ENCODE data around the gene SETD1B. TPM values are rescaled to one million over a fixed set of nuclear protein-coding genes. Genes with fewer than 3 reads are reported as not detected.

The SETD1B gene
- total RNA-seq, 2 experiments from 2014 or later: 13.7 to 14.0 TPM

- ChIA-PET POLR2A (interaction anchor here (0.6 to 3.4 kb wide), 4 partner anchors 9 to 1913 kb away, joined by 3 to 18 read pairs (median 8); partner anchors contain the start of gene RHOF), CTCF (interaction anchor here (0.6 to 13.0 kb wide), 15 partner anchors 7 to 1173 kb away, joined by 3 to 439 read pairs (median 4); partner anchors contain the start of genes OGFOD2, PSMD9 and RHOF)
- ATAC-seq (no peak), DNase-seq (peak; percentile 62)
- Mint-ChIP-seq H3K4me1 (peaks cover 27% of the 10 kb centered on the region), H3K9me3 (ENCODE audit: low read depth) (no peaks in the 10 kb centered on the region), H3K4me3 (peak overlapping the region; percentile 88), H3K27me3 (no peaks in the 10 kb centered on the region), H3K27ac (peak overlapping the region; percentile 99), H3K36me3 (ENCODE audit: low read depth) (peaks cover 40% of the 10 kb centered on the region)
- intact Hi-C loops (cut with DNase I, micrococcal nuclease): loop anchor here (1.0 to 10.0 kb wide), 9 partner anchors 12 to 1790 kb away; partner anchors contain the start of genes CAMKK2 (in 1 of the 2), CLIP1 (in 1 of the 2), KNTC1 (in 1 of the 2) and MLEC (in 1 of the 2)
Observed at GRCh38 chr12:121801595-121802484, 2.0 kb upstream of the SETD1B start.

- Mint-ChIP-seq H3K36me3 (ENCODE audit: low read depth) (peaks cover 40% of the 10 kb centered on the region), H3K4me3 (peak overlapping the region; percentile 88), H3K4me1 (peaks cover 30% of the 10 kb centered on the region), H3K27ac (peak overlapping the region; percentile 99), H3K9me3 (ENCODE audit: low read depth) (no peaks in the 10 kb centered on the region), H3K27me3 (no peaks in the 10 kb centered on the region)
- ATAC-seq (no peak), DNase-seq (no peak)
- CTCF ChIA-PET: interaction anchor here (0.8 to 13.0 kb wide), 12 partner anchors 8 to 1173 kb away, joined by 3 to 439 read pairs (median 4); partner anchors contain the start of genes OGFOD2, PSMD9 and RHOF
- intact Hi-C loops (cut with DNase I, micrococcal nuclease): loop anchor here in 1 of 2 experiments (2.0 to 10.0 kb wide), 8 partner anchors 36 to 1790 kb away; partner anchors contain the start of genes CAMKK2, CLIP1, KNTC1 and MLEC
- POLR2A ChIA-PET: interaction anchor here (0.6 to 3.4 kb wide), 6 partner anchors 9 to 1912 kb away, joined by 3 to 18 read pairs (median 4); partner anchors contain the start of gene RHOF
Observed at GRCh38 chr12:121802485-121802842, 1.3 kb upstream of the SETD1B start.

GRCh38 chr12:121802843-121803698, 738 bp upstream of the SETD1B start:
- H3K27ac Mint-ChIP-seq: peak overlapping the region; percentile 99
- H3K4me3 Mint-ChIP-seq: peak overlapping the region; percentile 88
- intact Hi-C loops (cut with DNase I, micrococcal nuclease): loop anchor here in 1 of 2 experiments (1.0 to 10.0 kb wide), 10 partner anchors 36 to 1791 kb away; partner anchors contain the start of genes CAMKK2, CLIP1, KNTC1 and MLEC
- ChIA-PET POLR2A (interaction anchor here (0.6 to 3.4 kb wide), 7 partner anchors 8 to 223 kb away, joined by 3 to 18 read pairs (median 4); partner anchors contain the start of gene RHOF), CTCF (interaction anchor here (1.0 to 13.0 kb wide), 9 partner anchors 8 to 401 kb away, joined by 3 to 439 read pairs (median 7); partner anchors contain the start of genes PSMD9 and RHOF)
- no peaks in the 10 kb centered on the region for H3K9me3 Mint-ChIP-seq (ENCODE audit: low read depth)
- peak; percentile 62 for ATAC-seq
- peaks cover 30% of the 10 kb centered on the region for H3K4me1 Mint-ChIP-seq
- no peaks in the 10 kb centered on the region for H3K27me3 Mint-ChIP-seq
- H3K36me3 Mint-ChIP-seq (ENCODE audit: low read depth): peaks cover 38% of the 10 kb centered on the region
- DNase-seq: peak; percentile 95

- H3K9me3 Mint-ChIP-seq (ENCODE audit: low read depth): no peaks in the 10 kb centered on the region
- H3K4me3 Mint-ChIP-seq: peak overlapping the region; percentile 91
- intact Hi-C loops (cut with DNase I, micrococcal nuclease): loop anchor here (1.0 to 10.0 kb wide), 8 partner anchors 8 to 1792 kb away; partner anchors contain the start of genes CAMKK2 (in 1 of the 2), CLIP1 (in 1 of the 2), KNTC1 (in 1 of the 2) and MLEC (in 1 of the 2)
- no peaks in the 10 kb centered on the region for H3K27me3 Mint-ChIP-seq
- peaks cover 36% of the 10 kb centered on the region for H3K36me3 Mint-ChIP-seq (ENCODE audit: low read depth)
- DNase-seq: peak; percentile 75
- CTCF ChIA-PET: interaction anchor here (0.6 to 13.0 kb wide), 2 partner anchors 10 to 156 kb away, joined by 3 to 439 read pairs; partner anchors contain the start of gene RHOF
- POLR2A ChIA-PET: interaction anchor here (0.7 to 1.3 kb wide), 3 partner anchors 8 to 11 kb away, joined by 4 to 7 read pairs (median 6); partner anchors contain the start of gene RHOF
- no peak for ATAC-seq
- peak overlapping the region; percentile 99 for H3K27ac Mint-ChIP-seq
- H3K4me1 Mint-ChIP-seq: peaks cover 19% of the 10 kb centered on the region
Observed at GRCh38 chr12:121804417-121805111, 755 bp downstream of the SETD1B start.

GRCh38 chr12:121805171-121806008, 1.6 kb downstream of the SETD1B start:
- H3K36me3 Mint-ChIP-seq (ENCODE audit: low read depth): peaks cover 40% of the 10 kb centered on the region
- ChIA-PET CTCF (interaction anchor here (0.6 to 13.0 kb wide), 3 partner anchors 11 to 156 kb away, joined by 3 to 439 read pairs (median 4); partner anchors contain the start of gene RHOF), POLR2A (interaction anchor here (0.9 to 1.3 kb wide), 2 partner anchors 11 to 12 kb away, joined by 4 to 5 read pairs; partner anchors contain the start of gene RHOF)
- peak overlapping the region; percentile 77 for H3K27ac Mint-ChIP-seq
- H3K27me3 Mint-ChIP-seq: no peaks in the 10 kb centered on the region
- DNase-seq (no peak), ATAC-seq (no peak)
- peak overlapping the region; percentile 91 for H3K4me3 Mint-ChIP-seq
- H3K9me3 Mint-ChIP-seq (ENCODE audit: low read depth): no peaks in the 10 kb centered on the region
- intact Hi-C loops (cut with DNase I, micrococcal nuclease): loop anchor here in 1 of 2 experiments (10.0 kb wide), 1 partner anchor 1559 kb away; the partner anchor contains the start of gene SBNO1
- H3K4me1 Mint-ChIP-seq: peaks cover 20% of the 10 kb centered on the region

GRCh38 chr12:121806009-121806545, 2.3 kb downstream of the SETD1B start:
- no peaks in the 10 kb centered on the region for H3K9me3 Mint-ChIP-seq (ENCODE audit: low read depth)
- ATAC-seq (no peak), DNase-seq (peak; percentile 49)
- peak overlapping the region; percentile 91 for H3K4me3 Mint-ChIP-seq
- POLR2A ChIA-PET: interaction anchor here (0.7 to 1.4 kb wide), 3 partner anchors 12 to 135 kb away, joined by 3 to 5 read pairs (median 3); no protein-coding TSS in a partner anchor
- peak overlapping the region; percentile 68 for H3K27ac Mint-ChIP-seq
- CTCF ChIA-PET: interaction anchor here (0.6 to 13.0 kb wide), 2 partner anchors 12 to 148 kb away, joined by 4 to 439 read pairs; partner anchors contain the start of gene RHOF
- intact Hi-C loops (cut with DNase I, micrococcal nuclease): loop anchor here in 1 of 2 experiments (10.0 kb wide), 1 partner anchor 1559 kb away; the partner anchor contains the start of gene SBNO1
- H3K4me1 Mint-ChIP-seq: peaks cover 24% of the 10 kb centered on the region
- H3K36me3 Mint-ChIP-seq (ENCODE audit: low read depth): peaks cover 42% of the 10 kb centered on the region
- H3K27me3 Mint-ChIP-seq: no peaks in the 10 kb centered on the region

- ChIA-PET POLR2A (interaction anchor here (0.7 to 1.4 kb wide), 3 partner anchors 12 to 135 kb away, joined by 3 to 5 read pairs (median 3); no protein-coding TSS in a partner anchor), CTCF (interaction anchor here (13.0 kb wide), 1 partner anchor 12 kb away, joined by 439 read pairs; the partner anchor contains the start of gene RHOF)
- ATAC-seq (no peak), DNase-seq (no peak)
- Mint-ChIP-seq H3K4me1 (peaks cover 27% of the 10 kb centered on the region), H3K9me3 (ENCODE audit: low read depth) (no peaks in the 10 kb centered on the region), H3K4me3 (peak overlapping the region; percentile 91), H3K27ac (peak overlapping the region; percentile 68), H3K36me3 (ENCODE audit: low read depth) (peaks cover 37% of the 10 kb centered on the region), H3K27me3 (no peaks in the 10 kb centered on the region)
- intact Hi-C loops (cut with DNase I, micrococcal nuclease): loop anchor here in 1 of 2 experiments (10.0 kb wide), 1 partner anchor 1558 kb away; the partner anchor contains the start of gene SBNO1
Observed at GRCh38 chr12:121806546-121807423, 3.0 kb downstream of the SETD1B start.
